Measurements from ENCODE around the gene PPP2R5E.

- TF ChIP-seq, protein P1, sequence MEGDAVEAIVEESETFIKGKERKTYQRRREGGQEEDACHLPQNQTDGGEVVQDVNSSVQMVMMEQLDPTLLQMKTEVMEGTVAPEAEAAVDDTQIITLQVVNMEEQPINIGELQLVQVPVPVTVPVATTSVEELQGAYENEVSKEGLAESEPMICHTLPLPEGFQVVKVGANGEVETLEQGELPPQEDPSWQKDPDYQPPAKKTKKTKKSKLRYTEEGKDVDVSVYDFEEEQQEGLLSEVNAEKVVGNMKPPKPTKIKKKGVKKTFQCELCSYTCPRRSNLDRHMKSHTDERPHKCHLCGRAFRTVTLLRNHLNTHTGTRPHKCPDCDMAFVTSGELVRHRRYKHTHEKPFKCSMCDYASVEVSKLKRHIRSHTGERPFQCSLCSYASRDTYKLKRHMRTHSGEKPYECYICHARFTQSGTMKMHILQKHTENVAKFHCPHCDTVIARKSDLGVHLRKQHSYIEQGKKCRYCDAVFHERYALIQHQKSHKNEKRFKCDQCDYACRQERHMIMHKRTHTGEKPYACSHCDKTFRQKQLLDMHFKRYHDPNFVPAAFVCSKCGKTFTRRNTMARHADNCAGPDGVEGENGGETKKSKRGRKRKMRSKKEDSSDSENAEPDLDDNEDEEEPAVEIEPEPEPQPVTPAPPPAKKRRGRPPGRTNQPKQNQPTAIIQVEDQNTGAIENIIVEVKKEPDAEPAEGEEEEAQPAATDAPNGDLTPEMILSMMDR (IDR thresholded peaks at IDR 0.05) = no peak
- TF ChIP-seq POLR2A (IDR thresholded peaks at IDR 0.05) = no peak
Observed at GRCh38 chr14:63435838-63436237, 107.3 kb downstream of the PPP2R5E start.
